ENCODE data around the gene UBL4A. TPM values are rescaled to one million over a fixed set of nuclear protein-coding genes. Genes with fewer than 3 reads are reported as not detected.

Gene UBL4A
- total RNA-seq, 1 donor = 32.0 TPM

- DNase-seq (ENCODE audit: low read depth) = no peak
- TF ChIP-seq CTCF (IDR thresholded peaks at IDR 0.05; ENCODE audit: insufficient read depth, low read depth, low read length) = no peak
These were observed 13.5 kb downstream of the UBL4A start for GRCh38 chrX:154472685-154473632.

DNA sequence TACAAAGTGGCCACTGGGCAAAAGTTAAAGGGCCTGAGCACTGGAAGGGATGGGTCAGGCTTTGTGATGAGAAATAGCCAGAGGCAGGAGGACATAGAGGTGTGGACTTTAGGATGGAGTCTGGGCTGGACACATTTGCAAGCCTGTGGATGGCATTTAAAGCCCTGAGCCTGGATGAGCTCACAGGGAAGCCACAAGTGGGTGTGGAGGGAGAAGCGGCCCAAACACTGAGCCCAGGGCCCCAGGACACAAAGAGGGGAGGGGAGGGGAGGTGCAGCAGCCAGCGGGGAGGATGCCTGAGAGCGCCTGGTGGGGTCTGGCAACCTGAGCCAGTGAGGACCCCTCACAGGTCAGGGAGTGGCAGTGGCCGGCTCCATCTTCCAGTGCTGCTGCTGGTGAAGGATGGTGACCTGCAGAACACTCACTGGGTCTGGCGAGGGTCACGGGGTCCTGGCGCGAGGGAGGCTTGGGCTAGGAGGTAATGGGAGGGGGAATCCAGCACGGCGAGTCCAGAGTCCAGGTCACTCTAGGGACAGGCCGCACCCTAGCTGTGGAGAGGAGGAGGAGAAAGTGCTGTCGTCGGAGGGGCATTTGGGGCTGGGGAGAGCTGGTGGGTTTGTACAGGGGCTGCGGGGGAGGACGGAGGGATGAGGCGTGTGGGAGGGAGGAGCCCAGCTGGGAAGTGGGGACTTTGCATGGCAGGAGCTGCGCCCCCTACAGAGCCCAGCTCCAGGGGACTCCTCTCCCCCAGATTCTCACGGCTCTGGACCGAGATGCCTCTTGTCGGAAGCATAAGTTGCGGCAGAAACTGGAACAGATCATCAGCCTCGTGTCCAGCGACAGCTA, 14.4 kb downstream of the UBL4A start:
- H3K4me3 ChIP-seq (ENCODE audit: low read depth, low read length) = no peak overlapping the region
- DNase-seq (ENCODE audit: low read depth) = no peak
- no peak for TF ChIP-seq CTCF (IDR thresholded peaks at IDR 0.05; ENCODE audit: insufficient read depth, low read depth, low read length)

More at GRCh38 chrX:154472685-154473632, 13.5 kb downstream of the UBL4A start:
- H3K4me3 ChIP-seq (ENCODE audit: low read depth, low read length) = no peak overlapping the region

- TF ChIP-seq CTCF (IDR thresholded peaks at IDR 0.05; ENCODE audit: insufficient read depth, low read depth, low read length) = no peak
- H3K4me3 ChIP-seq (ENCODE audit: low read depth, low read length) = no peak overlapping the region
- no peak for DNase-seq (ENCODE audit: low read depth)
These were observed 15.4 kb downstream of the UBL4A start for GRCh38 chrX:154470914-154471568.

DNA sequence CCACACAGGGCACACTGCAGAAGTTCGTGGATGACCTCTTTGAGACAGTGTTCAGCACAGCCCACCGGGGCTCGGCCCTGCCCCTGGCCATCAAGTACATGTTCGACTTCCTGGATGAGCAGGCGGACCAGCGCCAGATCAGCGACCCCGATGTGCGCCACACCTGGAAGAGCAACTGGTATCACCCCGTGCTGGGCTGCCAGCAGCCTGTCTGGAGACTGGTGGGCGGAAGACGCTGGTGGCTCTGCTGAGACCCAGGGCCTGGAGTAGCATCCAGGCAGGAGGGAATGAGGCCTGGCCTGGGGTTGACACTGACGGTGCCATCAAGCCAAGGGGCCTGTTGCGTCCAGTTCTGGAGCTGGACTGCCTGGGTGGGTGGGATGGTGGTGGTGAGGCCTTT, 16.0 kb downstream of the UBL4A start:
- TF ChIP-seq CTCF (IDR thresholded peaks at IDR 0.05; ENCODE audit: insufficient read depth, low read depth, low read length) = no peak
- H3K4me3 ChIP-seq (ENCODE audit: low read depth, low read length) = no peak overlapping the region
- no peak for DNase-seq (ENCODE audit: low read depth)

DNA sequence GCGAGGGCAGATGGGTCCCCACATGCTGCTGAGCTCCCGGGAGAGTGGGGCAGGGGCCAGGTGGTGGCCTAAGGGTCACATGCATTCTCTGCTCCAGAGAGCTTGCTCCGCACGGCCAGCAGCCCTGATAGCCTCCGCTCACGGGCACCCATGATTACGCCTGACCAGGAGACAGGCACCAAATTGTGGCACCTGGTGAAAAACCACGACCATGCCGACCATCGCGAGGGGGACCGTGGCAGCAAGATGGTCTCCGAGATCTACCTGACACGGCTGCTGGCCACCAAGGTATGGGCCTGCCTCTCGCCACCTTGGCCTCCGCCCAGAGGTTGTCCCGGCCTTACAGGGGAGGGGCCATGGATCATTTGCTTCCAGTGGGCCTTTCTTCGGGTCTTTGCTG, 16.5 kb downstream of the UBL4A start:
- no peak for DNase-seq (ENCODE audit: low read depth)
- TF ChIP-seq CTCF (IDR thresholded peaks at IDR 0.05; ENCODE audit: insufficient read depth, low read depth, low read length) = no peak
- H3K4me3 ChIP-seq (ENCODE audit: low read depth, low read length) = no peak overlapping the region

DNA sequence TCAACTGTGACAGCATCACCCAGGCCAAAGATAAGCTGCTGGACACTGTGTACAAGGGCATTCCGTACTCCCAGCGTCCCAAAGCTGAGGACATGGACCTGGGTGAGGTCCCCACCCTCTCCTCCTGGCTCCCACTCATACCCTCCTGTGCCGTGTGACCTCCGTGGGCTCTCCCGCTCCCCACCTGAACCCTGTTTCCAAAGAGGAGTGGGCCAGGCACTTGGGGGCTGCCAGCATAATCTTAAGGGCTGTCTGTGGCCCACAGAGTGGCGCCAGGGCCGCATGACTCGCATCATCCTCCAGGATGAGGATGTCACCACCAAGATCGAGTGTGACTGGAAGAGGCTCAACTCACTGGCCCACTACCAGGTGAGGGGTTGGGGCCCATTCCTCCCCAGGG, 17.3 kb downstream of the UBL4A start:
- H3K4me3 ChIP-seq (ENCODE audit: low read depth, low read length) = no peak overlapping the region
- no peak for TF ChIP-seq CTCF (IDR thresholded peaks at IDR 0.05; ENCODE audit: insufficient read depth, low read depth, low read length)
- DNase-seq (ENCODE audit: low read depth) = no peak
